Measurements from ENCODE around the gene NEB.

The NEB gene

DNA sequence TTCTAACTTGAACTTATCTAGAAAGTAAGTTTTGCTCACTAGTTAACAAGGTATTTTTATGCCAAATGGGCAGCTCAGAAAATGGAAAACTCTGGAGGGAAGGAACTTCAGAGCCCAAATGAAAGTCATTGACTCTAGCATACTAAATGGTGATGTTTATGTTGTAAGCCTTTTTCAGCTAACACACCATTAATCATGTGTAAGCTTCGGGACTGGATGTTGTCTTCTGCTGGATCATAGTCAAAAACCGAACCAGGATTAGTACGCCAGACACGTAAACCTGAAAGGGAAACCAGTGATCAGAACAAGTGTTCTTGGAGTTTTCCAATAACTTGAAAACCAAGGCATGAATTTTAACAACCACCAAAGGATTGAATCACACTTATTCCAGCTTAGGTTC is 242.8 kb downstream of the NEB start:
- no peak for DNase-seq (ENCODE audit: low read depth)
- TF ChIP-seq CTCF (conservative IDR thresholded peaks at IDR 0.05; ENCODE audit: low read depth, low read length), result no peak
- H3K4me3 ChIP-seq (ENCODE audit: low read length), result no peak overlapping the region

- H3K4me3 ChIP-seq (ENCODE audit: low read length), result no peak overlapping the region
- no peak for DNase-seq (ENCODE audit: low read depth)
- TF ChIP-seq CTCF (conservative IDR thresholded peaks at IDR 0.05; ENCODE audit: low read depth, low read length), result no peak
Measured at GRCh38 chr2:151490276-151490675, 244.0 kb downstream of the NEB start.

DNA sequence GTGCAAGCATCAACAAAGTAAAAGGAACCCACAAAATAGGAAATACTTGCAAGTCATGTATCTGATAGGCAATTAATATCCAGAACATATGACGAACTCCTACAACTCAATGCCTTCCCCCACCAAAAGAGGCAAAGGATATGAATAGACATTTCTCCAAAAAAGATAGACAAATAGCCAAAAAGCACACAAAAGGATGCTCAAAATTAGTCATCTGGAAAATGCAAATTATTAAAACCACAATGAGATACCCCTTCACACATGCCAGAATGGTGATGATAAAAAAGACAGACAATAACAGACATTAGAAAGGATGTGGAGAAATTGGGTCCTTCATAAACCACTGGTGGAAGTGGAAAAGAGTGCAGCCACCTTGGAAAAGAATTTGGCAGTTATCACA is 248.2 kb downstream of the NEB start:
- H3K4me3 ChIP-seq (ENCODE audit: low read length), result no peak overlapping the region
- no peak for DNase-seq (ENCODE audit: low read depth)
- no peak for TF ChIP-seq CTCF (conservative IDR thresholded peaks at IDR 0.05; ENCODE audit: low read depth, low read length)

DNA sequence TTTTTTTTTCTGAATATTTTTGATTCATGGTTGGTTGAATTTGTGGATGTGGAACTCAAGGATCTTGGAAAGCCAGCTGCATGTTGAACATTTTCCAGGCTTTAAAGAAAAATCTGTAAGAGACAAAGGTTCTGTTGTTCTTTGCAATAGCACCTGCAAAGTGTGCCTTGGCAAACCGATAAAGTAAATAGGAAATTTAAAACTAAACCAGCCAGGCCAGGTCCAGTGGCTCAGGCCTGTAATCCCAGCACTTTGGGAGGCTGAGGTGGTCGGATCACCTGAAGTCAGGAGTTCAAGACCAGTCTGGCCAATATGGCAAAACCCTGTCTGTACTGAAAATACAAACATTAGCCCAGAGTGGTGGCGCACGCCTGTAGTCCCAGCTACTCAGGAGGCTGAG is 250.2 kb downstream of the NEB start:
- no peak for DNase-seq (ENCODE audit: low read depth)
- TF ChIP-seq CTCF (conservative IDR thresholded peaks at IDR 0.05; ENCODE audit: low read depth, low read length), result no peak
- H3K4me3 ChIP-seq (ENCODE audit: low read length), result no peak overlapping the region

DNA sequence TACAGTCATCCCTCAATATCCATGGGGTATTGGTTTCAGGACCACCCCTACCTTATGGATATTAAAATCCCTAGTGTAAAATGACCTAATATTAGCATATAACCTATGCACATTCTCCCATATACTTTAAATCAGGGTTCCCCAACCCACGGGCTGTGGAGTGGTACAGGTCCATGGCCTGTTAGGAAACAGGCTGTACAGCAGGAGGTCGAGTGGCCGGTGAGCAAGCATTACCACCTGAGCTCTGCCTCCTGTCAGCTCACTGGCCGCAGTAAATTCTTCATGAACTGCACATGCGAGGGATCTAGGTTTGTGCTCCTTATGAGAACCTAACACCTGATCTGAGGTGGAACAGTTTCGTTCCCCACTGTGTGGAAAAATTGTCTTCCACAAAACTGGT is 250.7 kb downstream of the NEB start:
- TF ChIP-seq CTCF (conservative IDR thresholded peaks at IDR 0.05; ENCODE audit: low read depth, low read length), result no peak
- H3K4me3 ChIP-seq (ENCODE audit: low read length), result no peak overlapping the region
- no peak for DNase-seq (ENCODE audit: low read depth)

GRCh38 chr2:151482171-151482725 is 252.0 kb downstream of the NEB start:
- TF ChIP-seq CTCF (conservative IDR thresholded peaks at IDR 0.05; ENCODE audit: low read depth, low read length), result no peak
- H3K4me3 ChIP-seq (ENCODE audit: low read length), result no peak overlapping the region
- no peak for DNase-seq (ENCODE audit: low read depth)

DNA sequence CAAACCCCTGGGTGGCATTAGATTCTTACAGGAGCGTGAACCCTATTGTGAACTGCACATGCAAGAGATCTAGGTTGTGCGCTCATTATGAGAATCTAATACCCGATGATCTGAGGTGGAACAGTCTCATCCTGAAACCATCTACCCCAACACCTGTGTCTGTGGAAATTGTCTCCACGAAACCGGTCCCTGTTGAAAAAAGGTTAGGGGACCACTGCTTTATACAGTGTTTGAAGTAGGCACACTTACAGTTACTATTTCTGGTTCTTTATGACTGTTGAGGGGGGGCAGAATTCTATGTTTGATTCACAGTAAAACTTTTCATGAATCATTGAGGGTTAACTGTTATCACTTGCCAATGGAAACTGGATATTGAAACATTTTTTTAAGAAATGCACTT is 252.5 kb downstream of the NEB start:
- no peak for TF ChIP-seq CTCF (conservative IDR thresholded peaks at IDR 0.05; ENCODE audit: low read depth, low read length)
- H3K4me3 ChIP-seq (ENCODE audit: low read length), result no peak overlapping the region
- no peak for DNase-seq (ENCODE audit: low read depth)
